HFFc6 (cell line): ENCODE data around the gene SUPT5H. TPM values are rescaled to one million over a fixed set of nuclear protein-coding genes. Genes with fewer than 3 reads are reported as not detected.

Source experiments
- DNase-seq: peaks from one replicate; pipeline ENCODE4 v3.0.0-alpha.2; 2018
- H3K27ac Mint-ChIP-seq: 2 replicates; pipeline ENCODE4 v1.8.0; 2020; ENCODE audit warnings: mild to moderate bottlenecking, mixed read lengths
- H3K27me3 Mint-ChIP-seq: 2 replicates; pipeline ENCODE4 v1.8.0; 2021; ENCODE audit warnings: mild to moderate bottlenecking, moderate library complexity, mixed read lengths; ENCODE audit not compliant: insufficient read depth
- H3K36me3 Mint-ChIP-seq: 2 replicates; pipeline ENCODE4 v1.8.0; 2021; ENCODE audit warnings: low read depth, mixed read lengths
- H3K4me1 Mint-ChIP-seq: 2 replicates; pipeline ENCODE4 v1.8.0; 2020; ENCODE audit warnings: low read depth, mixed read lengths
- H3K4me3 Mint-ChIP-seq: 2 replicates; pipeline ENCODE4 v1.8.0; 2020; ENCODE audit warnings: mild to moderate bottlenecking, moderate library complexity, mixed read lengths
- H3K9me3 Mint-ChIP-seq: 2 replicates; pipeline ENCODE4 v1.8.0; 2020; ENCODE audit warnings: mild to moderate bottlenecking, mixed read lengths
- total RNA-seq, 6 experiments: library from RNA; stranded (reverse); fragmentation: NEBNext Ultra II Directional; extraction: Animal tissue kit (Norgen Biotek cat#: 25700); gene quantifications; 2 replicates in 1 of 6; 3 replicates in 5 of 6; pipeline ENCODE4 v1.2.3, GENCODE V29; 2021
- TF ChIP-seq, protein P1 (sequence below): fragments of 200-600 bp; sonication (generic); IDR thresholded peaks from 2 replicates; pipeline ENCODE4 v1.5.0; 2021; ENCODE audit warnings: antibody characterized with exemption, mild to moderate bottlenecking

Gene SUPT5H
- total RNA-seq, 6 experiments from 2014 or later: 102 to 129 (median 107) TPM

DNA sequence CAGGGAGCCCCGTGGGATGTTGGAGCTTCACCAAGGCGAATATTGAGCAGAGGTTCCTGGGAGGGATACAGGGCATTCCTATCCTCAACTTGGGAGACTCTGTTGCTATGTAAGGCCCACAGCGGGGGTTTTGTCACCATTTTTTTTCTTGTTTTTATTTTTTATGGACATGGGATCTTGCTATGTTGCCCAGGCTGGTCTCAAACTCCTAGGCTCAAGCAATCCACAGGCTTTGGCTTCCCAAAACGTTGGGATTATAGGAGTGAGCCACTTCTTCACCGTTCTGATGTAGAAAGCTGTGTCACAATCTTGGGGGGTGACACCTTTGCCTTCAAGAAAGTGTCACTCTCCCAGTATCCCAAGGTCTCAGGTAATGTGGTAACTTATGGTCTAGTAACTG, 56.0 kb downstream of the SUPT5H start:
- peaks cover 45% of the 10 kb centered on the region for H3K27me3 Mint-ChIP-seq

DNA sequence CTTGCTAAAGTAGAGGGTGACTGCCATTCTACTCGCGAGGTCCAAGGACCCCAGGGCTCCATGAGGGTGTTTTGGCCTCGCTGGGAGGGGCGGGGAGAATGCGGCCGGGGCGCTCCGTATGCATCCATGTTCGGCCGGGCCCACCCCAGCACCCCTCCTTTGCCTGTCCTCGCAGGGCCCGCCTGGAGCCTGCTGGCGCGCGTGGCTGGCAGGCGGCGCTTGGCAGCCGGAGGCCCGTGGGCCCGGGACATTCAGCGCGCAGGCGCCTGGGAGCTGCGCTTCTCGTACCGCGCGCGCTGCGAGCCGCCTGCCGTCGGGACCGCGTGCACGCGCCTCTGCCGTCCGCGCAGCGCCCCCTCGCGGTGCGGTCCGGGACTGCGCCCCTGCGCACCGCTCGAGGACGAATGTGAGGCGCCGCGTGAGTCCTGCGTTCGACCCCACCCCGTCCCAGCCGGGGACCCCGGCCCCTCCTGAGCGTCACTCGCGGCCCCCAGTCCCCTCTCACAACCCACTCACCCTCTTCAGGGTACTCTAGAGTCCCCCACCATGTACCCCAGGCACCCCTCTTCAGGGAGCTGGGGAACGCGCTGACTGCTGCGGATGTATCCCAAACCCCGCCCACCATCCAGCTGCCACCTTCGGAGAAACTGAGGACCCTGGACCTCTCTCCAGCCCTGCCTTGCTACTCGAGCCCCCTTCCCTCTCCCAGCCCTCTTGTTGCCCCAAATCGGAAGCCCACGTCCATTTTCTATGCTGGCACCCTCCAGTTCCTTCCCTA, 57.4 kb downstream of the SUPT5H start:
- TF ChIP-seq, protein P1, sequence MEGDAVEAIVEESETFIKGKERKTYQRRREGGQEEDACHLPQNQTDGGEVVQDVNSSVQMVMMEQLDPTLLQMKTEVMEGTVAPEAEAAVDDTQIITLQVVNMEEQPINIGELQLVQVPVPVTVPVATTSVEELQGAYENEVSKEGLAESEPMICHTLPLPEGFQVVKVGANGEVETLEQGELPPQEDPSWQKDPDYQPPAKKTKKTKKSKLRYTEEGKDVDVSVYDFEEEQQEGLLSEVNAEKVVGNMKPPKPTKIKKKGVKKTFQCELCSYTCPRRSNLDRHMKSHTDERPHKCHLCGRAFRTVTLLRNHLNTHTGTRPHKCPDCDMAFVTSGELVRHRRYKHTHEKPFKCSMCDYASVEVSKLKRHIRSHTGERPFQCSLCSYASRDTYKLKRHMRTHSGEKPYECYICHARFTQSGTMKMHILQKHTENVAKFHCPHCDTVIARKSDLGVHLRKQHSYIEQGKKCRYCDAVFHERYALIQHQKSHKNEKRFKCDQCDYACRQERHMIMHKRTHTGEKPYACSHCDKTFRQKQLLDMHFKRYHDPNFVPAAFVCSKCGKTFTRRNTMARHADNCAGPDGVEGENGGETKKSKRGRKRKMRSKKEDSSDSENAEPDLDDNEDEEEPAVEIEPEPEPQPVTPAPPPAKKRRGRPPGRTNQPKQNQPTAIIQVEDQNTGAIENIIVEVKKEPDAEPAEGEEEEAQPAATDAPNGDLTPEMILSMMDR: peak; percentile 93
- peaks cover 22% of the 10 kb centered on the region for H3K4me1 Mint-ChIP-seq
- no peak overlapping the region for H3K4me3 Mint-ChIP-seq
- H3K27ac Mint-ChIP-seq: no peak overlapping the region
- DNase-seq: no peak
- H3K36me3 Mint-ChIP-seq: no peaks in the 10 kb centered on the region
- H3K27me3 Mint-ChIP-seq: peaks cover 51% of the 10 kb centered on the region
- no peaks in the 10 kb centered on the region for H3K9me3 Mint-ChIP-seq

More for the DNA sequence above, 56.0 kb downstream of the SUPT5H start:
- peaks cover 18% of the 10 kb centered on the region for H3K4me1 Mint-ChIP-seq
- H3K36me3 Mint-ChIP-seq: no peaks in the 10 kb centered on the region
- TF ChIP-seq, protein P1: no peak
- no peaks in the 10 kb centered on the region for H3K9me3 Mint-ChIP-seq
- H3K27ac Mint-ChIP-seq: no peak overlapping the region
- DNase-seq: no peak
- no peak overlapping the region for H3K4me3 Mint-ChIP-seq

DNA sequence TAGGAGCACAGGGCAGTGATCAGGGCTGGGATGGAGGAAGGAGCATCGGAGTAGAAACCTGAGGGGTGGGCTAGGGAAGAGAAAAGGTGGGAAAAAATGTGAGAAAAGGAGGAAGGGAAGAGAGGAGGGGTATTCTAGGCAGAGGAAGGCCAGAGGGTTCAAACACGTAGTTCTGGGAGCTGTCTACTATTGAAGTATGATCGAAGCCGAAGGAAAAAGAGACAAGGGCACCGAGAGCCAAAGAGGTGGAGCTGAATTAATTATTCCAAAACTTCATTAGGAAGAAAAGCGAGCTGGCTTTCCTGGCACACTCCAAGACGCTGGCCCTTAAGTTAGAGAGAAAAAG, 61.2 kb downstream of the SUPT5H start:
- Mint-ChIP-seq H3K4me1 (peaks cover 8% of the 10 kb centered on the region; the same call in 1 of the 2 replicates), H3K9me3 (no peaks in the 10 kb centered on the region), H3K36me3 (no peaks in the 10 kb centered on the region), H3K27me3 (peaks cover 39% of the 10 kb centered on the region), H3K27ac (no peak overlapping the region), H3K4me3 (peak overlapping the region; percentile 34; the same call in 1 of the 2 replicates)
- no peak for DNase-seq
- TF ChIP-seq, protein P1: no peak

DNA sequence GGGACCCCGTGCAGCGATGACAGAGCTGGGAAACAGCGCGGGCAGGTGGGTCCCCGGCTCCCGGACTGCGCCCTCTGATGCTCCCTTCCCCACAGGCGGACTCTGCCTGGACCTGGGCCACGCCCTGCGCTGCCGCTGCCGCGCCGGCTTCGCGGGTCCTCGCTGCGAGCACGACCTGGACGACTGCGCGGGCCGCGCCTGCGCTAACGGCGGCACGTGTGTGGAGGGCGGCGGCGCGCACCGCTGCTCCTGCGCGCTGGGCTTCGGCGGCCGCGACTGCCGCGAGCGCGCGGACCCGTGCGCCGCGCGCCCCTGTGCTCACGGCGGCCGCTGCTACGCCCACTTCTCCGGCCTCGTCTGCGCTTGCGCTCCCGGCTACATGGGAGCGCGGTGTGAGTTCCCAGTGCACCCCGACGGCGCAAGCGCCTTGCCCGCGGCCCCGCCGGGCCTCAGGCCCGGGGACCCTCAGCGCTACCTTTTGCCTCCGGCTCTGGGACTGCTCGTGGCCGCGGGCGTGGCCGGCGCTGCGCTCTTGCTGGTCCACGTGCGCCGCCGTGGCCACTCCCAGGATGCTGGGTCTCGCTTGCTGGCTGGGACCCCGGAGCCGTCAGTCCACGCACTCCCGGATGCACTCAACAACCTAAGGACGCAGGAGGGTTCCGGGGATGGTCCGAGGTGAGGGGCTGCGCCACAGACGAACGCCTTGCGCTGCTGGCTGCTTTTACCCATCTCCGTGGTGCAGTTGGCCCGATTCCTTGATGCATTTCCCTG, 61.7 kb downstream of the SUPT5H start:
- H3K4me3 Mint-ChIP-seq: peak overlapping the region; percentile 72
- no peak for DNase-seq
- H3K36me3 Mint-ChIP-seq: no peaks in the 10 kb centered on the region
- no peaks in the 10 kb centered on the region for H3K9me3 Mint-ChIP-seq
- no peak overlapping the region for H3K27ac Mint-ChIP-seq
- TF ChIP-seq, protein P1: no peak
- peaks cover 42% of the 10 kb centered on the region for H3K27me3 Mint-ChIP-seq
- H3K4me1 Mint-ChIP-seq: peaks cover 8% of the 10 kb centered on the region; the same call in 1 of the 2 replicates

DNA sequence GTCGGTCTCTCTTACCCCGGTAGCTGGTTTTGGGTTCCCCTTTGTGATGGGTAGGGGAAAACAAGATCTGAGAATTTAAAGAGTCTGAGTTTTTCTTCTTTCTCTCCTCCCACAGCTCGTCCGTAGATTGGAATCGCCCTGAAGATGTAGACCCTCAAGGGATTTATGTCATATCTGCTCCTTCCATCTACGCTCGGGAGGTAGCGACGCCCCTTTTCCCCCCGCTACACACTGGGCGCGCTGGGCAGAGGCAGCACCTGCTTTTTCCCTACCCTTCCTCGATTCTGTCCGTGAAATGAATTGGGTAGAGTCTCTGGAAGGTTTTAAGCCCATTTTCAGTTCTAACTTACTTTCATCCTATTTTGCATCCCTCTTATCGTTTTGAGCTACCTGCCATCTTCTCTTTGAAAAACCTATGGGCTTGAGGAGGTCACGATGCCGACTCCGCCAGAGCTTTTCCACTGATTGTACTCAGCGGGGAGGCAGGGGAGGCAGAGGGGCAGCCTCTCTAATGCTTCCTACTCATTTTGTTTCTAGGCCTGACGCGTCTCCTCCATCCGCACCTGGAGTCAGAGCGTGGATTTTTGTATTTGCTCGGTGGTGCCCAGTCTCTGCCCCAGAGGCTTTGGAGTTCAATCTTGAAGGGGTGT, 62.5 kb downstream of the SUPT5H start:
- H3K27me3 Mint-ChIP-seq: peaks cover 42% of the 10 kb centered on the region
- H3K27ac Mint-ChIP-seq: no peak overlapping the region
- H3K9me3 Mint-ChIP-seq: no peaks in the 10 kb centered on the region
- peaks cover 8% of the 10 kb centered on the region; the same call in 1 of the 2 replicates for H3K4me1 Mint-ChIP-seq
- DNase-seq: no peak
- TF ChIP-seq, protein P1: no peak
- H3K36me3 Mint-ChIP-seq: no peaks in the 10 kb centered on the region
- H3K4me3 Mint-ChIP-seq: peak overlapping the region; percentile 72
